ENCODE measurements around the gene BICC1. TPM values are rescaled to one million over a fixed set of nuclear protein-coding genes. Genes with fewer than 3 reads are reported as not detected.

BICC1 gene
- total RNA-seq, 1 donor from 2014 or later, result 17.0 TPM

DNA sequence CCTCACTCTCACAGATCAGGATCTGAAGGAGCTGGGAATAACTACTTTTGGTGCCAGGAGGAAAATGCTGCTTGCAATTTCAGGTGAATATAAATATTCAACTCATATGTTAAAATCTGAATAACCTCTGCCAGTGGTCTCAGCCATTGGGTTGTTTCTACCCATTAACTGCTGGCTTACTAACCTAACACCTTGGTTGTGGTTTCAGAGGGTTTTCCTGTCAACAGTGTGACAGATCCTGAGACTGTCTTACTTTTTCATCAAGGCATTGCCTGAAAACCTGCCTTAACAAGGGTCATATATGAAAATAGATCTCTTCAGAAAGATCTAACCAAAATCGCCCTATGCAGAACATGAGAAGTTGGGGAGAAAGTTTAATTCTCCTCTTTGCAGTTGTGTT lies 307.7 kb downstream of the BICC1 start:
- no peak for DNase-seq (ENCODE audit: low spot score)

DNA sequence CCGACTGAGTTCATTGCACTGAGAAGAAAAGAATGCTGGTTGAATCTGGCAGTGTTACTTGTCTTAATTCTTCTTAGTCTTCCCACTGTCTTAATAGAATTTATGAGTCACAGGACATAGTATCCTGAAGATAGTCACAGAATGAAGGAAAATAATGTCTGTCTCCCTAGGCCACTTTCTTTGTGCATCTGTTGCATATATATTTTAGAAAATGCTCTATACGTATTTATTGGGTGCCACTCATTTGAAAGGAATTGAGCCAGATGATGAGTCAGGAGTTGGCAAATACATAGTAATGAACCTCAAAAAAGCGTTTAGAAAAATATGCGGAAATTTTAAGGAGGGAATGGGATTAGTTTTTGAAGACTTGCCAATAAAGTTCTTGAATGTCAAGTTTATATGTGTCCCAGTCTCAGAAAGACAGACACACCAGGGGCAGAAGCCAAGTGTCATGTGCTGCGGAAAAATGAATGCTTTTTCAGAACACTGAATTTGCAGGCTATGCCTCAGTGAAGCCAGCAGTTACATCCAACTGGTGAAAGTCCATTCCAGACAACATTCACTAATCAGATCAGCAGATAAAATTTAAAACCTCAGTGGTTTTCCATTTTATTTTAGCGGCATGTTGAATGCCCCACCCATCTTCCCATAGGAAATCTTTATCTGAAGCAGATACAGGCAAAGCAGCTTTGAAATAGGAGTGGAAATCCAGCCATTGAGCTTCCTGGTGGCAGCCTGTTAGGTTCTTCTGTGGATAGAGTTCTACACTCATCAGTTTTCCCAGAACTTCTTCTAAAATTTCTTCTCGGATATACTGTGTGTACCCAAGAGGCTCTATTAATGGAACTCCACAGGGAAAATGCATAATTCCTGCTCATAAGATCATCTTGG lies 308.4 kb downstream of the BICC1 start:
- DNase-seq (ENCODE audit: low spot score), result no peak

DNA sequence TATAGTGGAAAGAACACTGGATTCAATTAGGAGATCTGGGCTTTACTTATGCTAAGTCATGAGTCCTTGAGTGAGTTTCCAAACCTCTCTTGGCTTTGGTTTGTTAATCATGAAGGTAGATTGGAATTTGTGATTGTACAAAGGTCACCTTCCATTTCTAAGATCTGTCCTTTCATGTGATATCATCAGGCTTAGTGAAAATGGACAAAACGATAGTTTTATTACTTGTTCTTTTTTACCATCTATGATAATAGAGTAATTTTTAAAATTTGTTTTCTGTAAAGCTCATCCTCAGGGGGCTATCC lies 309.0 kb downstream of the BICC1 start:
- no peak for DNase-seq (ENCODE audit: low spot score)

DNA sequence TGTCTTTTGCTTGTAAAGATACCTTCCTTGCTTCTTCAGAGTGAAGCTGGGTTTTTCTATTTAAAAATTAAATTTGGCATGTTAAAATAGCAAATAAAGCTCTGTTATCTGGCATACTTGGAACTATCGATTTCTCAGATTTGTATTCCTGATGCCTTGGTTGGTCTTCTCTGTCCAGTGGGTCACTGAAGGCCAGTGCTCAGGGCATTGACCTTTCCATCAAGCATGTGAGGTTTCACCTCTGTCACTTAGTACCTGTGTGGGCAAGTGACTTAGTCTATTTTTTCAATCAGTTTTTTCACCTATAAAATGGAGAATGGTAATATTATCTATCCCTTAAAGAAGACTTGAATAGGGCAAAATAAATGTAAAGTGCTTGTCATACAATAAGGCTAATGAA lies 311.3 kb downstream of the BICC1 start:
- no peak for DNase-seq (ENCODE audit: low spot score)

DNA sequence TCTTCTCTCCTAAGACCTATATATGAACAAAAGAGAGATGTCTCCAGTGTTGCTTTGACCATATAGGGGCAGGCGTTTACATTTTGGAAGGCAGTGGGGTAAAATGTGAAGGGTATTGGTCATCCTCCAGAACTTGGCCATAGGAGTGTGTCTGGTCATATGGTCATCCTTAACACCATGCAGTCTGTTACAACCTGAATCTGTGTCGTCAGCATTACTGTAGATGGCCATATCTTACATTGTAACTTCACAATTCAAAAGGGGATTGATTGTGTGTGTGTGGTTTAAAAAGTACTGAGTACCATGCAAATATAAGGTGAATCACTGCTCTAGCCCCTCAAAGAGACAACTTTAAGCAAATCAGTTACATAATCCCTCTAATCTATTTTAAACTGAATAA lies 311.7 kb downstream of the BICC1 start:
- DNase-seq (ENCODE audit: low spot score), result no peak

DNA sequence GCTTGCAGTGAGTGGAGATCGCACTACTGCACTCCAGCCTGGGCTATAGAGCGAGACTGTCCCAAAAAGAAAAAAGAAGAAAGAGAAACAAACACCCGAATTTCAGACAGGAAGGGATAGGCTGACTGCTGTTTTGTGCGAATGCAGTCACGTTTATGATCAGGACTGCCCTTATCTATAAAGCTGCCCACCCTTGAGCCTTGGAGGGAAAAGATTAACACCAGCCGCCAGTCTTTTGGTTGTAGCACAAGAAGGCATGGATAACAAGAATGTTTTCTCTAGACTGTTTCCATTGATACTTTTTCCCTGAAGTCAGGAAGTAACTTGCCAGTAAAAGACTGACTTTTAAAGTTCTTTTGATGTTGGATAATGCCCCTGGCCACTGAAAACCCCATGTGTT lies 314.0 kb downstream of the BICC1 start:
- DNase-seq (ENCODE audit: low spot score), result no peak

DNA sequence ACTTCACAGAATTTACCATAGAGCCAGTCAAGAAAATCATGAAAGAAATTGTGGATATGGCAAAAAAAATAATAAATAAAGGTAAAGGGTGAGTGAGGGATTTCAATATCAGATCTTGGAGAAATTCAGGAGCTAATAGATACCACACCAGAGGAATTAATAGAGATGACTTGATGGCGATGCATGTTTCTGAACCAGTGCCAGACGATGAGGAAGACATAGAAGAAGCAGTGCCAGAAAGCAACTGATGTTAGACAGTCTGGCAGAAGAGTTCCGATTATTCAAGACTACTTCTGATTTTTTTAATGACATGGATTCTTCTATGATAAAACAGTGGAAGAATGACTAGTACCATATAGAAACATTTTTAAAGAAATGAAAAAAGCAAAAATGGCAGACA lies 314.7 kb downstream of the BICC1 start:
- no peak for DNase-seq (ENCODE audit: low spot score)

DNA sequence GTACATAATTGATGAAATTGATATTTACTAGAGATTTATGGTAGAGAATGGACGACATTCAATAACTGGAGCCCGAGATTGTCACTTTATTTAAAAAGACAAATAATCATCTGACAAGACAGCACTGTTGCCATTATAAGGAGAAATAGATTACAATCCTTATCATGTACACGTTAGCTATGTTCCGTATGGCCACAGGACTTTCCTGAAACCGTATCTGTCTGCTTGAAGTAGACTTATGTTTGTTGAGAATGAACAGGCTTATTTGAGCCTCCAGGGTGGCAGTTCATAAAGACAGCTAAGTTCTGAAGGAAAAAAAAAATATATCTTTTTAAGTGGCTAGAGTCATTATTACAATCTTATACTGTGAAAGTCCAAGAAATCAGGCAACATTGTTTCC lies 317.2 kb downstream of the BICC1 start:
- no peak for DNase-seq (ENCODE audit: low spot score)

DNA sequence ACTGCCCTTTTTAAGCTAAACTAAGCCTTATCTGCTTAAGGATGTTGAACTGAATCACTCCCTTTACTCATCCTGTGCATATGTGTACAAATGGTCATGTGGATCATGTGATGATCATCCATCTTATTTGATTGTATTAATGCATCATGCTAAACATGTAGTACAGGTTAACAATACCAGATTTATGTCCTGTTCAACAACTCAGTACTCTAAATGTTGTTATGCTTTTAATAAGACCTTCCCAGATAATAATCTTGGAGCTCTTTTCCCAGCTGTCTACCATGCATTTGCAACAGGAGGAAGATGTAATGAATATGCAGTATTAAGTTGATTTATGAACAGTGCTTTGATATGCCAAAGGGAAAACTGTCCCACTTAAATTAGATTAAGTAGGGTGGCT lies 318.0 kb downstream of the BICC1 start:
- DNase-seq (ENCODE audit: low spot score), result no peak

DNA sequence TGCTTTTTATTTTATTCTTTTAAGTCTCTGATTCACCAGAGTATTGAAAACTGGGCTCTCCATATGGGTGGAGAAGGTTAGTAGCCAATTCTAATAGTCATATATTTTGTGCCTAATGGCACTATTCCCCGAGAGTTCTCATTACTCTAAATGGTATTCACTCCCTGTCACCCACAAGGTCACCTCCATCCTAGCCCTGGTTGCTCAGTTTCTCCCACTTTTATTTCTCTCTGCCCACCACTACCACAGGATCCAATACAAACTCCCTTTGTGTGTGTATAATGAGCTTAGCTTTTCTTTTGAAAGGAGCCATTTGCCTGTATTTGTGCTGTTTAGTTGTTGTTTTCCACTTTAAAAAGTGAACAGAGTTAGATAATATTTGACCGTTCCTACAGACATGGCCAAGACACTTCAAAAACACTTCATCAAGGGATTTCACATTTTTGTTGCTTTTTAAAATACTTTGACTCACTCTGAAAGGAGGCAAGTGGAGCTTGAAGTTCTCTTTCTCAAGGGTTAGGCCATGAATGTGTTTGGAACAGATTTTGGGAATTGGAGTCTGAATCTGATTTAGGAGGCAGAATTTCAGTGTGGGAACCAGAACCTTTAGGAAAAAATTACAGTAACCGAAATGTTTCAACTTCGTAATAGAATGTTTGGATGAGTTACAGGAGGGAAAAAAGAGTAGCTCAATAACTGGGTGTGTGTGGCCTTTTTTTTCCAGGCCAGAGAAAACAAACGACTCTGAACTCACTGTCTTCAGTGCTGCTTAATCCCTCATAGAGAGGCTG lies 321.3 kb downstream of the BICC1 start:
- DNase-seq (ENCODE audit: low spot score), result no peak

DNA sequence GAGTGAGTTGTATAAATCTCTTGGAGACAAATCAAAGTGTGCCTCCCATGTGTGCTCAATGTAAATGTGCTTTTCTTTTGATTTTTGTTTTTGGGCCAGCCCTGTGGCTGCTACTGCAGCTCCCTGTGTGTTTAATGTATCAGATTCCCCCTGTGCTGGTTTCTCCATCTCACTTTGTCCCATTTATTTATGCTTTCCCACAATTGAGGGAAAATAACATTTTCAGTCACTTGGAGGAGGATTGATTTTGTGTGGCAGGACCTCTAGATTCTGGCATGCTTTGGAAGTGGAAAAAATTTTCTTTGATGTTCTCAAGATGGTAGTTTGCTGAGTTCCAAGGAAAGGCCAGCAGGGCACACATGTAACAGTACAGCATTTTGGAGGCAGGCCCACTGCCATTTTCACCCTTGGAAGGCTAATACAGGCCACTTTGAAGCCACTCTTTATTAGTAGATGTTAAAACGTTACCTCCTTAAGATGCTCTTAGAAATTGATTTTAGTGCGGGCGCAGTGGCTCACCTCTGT lies 323.6 kb downstream of the BICC1 start:
- no peak for DNase-seq (ENCODE audit: low spot score)

DNA sequence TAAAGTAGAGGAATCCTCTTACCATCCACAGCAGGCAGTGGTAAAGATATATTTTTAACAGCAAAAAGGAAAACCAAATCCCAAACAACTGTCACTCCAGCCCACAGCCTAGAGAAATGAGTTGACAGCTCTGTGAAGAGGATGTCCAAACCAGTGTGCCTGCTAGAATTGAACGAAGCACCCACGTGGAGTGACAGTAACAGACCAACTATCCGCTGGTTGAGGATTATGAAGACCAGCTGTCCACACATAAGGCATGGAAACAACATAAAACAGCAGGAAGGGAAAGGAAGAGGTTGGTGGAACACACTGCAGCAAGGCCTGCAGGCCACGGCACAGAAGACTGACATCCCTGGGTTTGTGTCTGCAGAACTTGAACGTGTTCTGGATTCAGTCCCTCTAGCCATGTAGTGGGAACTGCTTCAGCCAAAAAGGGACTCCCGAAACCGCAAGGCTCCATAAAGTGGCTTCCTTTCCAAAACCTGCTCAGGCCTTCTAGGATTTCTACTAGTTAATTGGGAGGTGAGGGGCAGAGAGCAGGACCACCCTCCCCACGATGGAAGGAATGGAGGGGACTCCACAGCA lies 324.4 kb downstream of the BICC1 start:
- DNase-seq (ENCODE audit: low spot score), result no peak

DNA sequence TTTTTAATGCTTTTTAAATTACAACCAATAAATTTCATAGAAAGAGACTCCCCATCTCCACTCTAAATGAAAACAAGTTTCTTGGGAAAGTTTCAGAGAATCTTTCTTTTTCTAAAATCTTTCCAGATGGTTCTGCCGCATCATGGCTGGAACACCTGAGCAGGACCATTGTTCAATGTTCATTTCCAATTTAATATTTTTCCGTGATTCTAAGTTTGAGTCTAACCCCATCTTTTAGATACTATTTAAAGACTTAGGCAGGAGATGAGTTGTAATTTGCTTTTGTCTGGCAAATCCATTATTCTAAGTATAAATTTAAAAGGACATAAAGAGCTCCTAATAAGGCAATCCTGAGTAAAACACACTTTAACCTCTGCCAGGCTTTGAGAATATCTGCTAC lies 325.2 kb downstream of the BICC1 start:
- no peak for DNase-seq (ENCODE audit: low spot score)

DNA sequence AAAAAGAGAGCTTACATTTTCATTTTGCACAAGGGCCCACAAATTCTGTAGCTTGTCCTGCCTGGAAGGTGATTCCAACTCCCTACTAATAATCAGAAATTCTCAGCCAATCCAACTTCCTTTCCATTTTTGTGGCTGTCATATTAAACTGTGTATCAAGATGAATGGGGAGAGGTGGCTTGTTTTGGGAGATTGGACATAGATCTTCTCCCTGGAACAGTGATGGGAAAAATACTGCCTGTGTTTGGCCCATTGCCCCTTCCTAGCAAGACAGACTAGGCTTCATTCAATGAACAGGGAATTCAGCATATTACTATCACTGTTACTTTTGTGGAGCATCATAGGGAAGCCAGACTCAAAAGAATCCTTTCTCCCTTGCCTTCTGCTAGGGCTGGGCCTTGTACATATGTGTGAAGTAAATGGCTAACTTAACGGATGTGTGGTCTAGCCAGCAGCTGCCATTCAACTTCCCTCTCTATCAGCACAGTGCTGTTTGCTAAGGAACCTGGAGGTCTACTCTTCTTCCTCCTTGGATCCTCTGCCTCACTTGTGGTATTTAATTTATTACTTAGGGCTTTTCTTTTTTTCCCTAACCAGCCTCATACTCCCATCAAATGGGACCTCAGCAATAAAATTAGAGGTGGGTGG lies 326.0 kb downstream of the BICC1 start:
- no peak for DNase-seq (ENCODE audit: low spot score)

DNA sequence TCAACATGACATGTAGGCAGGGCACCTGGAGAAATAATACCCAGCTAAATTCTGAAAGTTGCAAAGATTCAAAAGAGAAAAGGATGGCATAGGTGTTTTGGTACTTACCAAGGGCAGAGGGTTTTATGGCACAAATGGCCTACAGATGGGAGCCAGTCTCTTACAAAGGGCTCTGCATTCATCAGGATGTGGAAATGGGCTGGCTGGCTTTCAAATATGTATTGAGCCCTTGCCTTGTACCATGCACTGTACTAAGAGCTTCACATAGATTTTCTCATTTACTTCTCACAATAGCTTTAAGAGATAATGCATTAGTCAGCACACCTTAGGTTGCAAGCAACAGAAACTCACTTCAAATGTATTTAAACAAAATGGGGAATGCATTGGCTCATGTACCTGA lies 327.1 kb downstream of the BICC1 start:
- DNase-seq (ENCODE audit: low spot score), result no peak

DNA sequence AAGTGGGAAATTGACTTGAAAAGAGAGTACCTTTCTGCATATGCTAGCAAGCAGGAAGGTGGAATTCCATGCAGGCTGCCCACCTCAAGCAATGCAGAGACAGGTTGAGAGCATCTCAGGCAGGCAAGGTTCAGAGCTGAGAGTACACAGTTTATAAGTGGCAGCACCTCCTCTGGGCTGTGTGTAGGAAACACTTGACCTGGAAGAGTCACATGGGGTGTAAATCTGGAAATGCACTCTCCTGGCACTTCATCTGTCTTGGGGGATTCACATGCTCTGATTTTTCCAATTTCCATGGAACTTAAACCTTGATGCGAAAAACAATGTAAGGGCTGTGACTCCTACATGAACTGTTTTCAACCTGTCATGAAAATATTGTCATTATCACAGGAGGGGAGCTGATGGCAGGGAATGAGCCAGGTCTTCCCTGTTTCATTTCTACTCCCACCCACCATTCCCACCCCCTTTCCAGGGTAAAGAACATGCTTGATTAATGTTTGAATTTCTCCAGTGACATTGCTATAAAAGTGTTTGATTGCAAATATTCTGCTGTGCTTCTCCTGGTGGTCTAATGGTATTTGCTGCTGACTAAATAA lies 328.3 kb downstream of the BICC1 start:
- DNase-seq (ENCODE audit: low spot score), result no peak

DNA sequence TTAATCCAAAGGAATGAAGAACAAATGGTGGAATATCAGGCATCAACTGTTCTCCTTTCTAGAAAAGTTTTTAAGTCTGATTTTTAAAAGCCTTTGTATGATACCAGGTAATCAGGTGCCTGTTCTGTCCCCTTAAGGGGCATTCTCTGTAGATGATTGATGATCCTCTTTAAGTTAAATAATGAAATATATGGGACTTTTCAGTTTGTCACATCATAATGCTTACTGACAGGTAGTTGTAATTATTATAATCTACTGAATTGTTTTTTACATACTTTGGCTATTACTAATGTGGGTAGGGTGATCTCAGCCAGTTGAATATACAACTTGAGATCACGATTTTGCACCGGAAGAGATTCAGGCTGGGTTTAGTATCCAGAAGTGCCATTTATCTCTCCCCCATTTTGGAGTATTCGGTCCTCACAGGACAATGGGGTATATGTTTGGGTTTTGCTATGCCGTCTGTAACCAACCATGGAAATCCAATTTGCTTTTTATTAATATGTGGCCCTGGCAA lies 330.2 kb downstream of the BICC1 start:
- no peak for DNase-seq (ENCODE audit: low spot score)

DNA sequence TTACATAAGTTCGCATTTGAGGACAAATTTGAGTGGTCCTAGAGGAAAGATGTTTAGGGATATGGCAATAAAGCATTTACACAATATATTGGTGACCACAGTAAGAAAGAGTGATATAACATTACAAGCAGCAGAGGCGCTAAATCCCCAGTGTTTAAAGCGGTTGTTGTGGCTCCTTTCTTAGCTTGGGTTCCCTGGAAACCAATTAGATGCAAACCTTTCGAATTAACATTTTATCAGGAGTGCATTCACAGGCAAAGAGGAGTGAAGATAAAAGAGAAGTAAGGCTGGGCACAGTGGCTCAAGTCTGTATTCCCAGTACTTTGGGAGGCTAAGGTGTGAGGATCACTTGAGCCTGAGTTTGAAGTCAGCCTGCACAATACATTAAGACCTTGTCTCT lies 331.1 kb downstream of the BICC1 start:
- DNase-seq (ENCODE audit: low spot score), result no peak

DNA sequence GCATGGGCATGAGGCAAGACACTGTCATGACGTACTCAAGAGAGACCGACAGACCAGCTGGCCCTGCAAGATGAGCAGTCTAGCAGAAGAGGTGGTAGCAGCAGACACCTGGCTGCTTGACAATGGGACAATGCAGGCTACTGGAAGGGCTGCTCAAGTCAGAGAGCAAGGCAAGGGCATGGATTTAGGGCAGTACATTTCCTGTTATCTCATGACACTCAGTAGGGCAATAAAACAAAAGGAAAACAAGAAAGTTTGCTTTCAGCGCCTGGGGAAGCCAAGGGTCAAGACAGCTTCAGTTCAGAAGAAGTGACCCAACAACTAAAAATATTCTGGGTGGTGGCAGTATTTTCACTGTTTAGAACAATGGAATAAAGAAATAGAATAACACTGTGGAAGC lies 332.0 kb downstream of the BICC1 start:
- no peak for DNase-seq (ENCODE audit: low spot score)

DNA sequence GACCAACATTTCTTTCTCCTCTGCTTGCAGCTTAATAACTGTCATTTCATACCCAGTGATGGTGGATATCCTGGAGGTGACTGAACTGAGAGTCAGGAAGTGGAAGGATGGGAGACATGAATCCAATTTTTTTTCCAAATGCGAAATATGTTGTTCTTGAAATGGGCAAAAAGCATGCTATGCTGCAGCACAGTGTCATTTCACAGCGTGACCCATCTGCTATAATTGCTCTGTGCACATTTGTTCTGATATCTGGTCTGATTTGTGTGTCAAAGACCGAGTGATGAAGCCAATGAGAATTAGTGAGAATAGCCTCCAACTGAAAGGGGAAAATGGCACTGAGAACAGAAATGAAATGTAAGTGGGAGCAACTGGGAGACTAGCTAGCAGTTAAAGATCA lies 334.2 kb downstream of the BICC1 start:
- no peak for DNase-seq (ENCODE audit: low spot score)

DNA sequence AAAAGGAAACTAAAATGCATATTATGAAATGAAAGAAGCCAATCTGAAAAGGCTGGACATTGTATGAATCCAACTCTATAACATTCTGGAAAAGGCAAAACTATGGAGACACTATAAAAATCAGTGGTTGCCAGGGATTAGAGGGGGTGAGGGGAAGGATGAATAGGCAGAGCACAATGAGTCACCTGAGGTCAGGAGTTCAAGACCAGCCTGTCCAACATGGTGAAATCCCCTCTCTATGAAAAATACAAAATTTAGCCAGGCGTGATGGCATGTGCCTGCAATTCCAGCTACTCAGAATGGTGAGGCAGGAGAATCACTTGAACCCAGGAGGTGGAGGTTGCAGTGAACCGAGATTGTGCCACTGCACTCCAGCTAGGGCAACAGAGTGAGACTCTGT lies 338.9 kb downstream of the BICC1 start:
- DNase-seq (ENCODE audit: low spot score), result no peak

Data from mesenteric fat pad (tissue), 1 donor.